Lung (tissue), 12 donors: ENCODE results near the gene VRK3. TPM values are rescaled to one million over a fixed set of nuclear protein-coding genes. Genes with fewer than 3 reads are reported as not detected.

Experiments
- ATAC-seq: fragments of 200-7000 bp; cut with Tn5 transposase; one replicate; pipeline ENCODE4 v1.9.1; 2020; ENCODE audit warnings: moderate number of reproducible peaks; ENCODE audit not compliant: insufficient read depth, low FRiP score
- DNase-seq, 3 donors: peaks; one replicate each; pipeline ENCODE4 v3.0.0-alpha.2; 2013 to 2017
- H3K27ac ChIP-seq, 2 donors: one replicate each; pipeline ENCODE4 v1.5.1; 2013; ENCODE audit warnings: mild to moderate bottlenecking in 2 of 2, moderate library complexity in 2 of 2, control low read depth in 1 of 2, inconsistent platforms in 1 of 2, low read depth in 1 of 2, low read length in 1 of 2
- H3K27me3 ChIP-seq, 3 donors: one replicate each; pipeline ENCODE4 v1.5.1; 2013; ENCODE audit warnings: low read length in 2 of 3; ENCODE audit not compliant: control insufficient read depth in 3 of 3, insufficient read depth in 3 of 3
- H3K36me3 ChIP-seq, 4 donors: one replicate each; pipeline ENCODE4 v1.5.1; 2013; ENCODE audit warnings: low read length in 4 of 4, mild to moderate bottlenecking in 1 of 4, moderate library complexity in 1 of 4; ENCODE audit not compliant: control insufficient read depth in 4 of 4, insufficient read depth in 4 of 4
- H3K4me1 ChIP-seq, 5 donors: one replicate each; pipeline ENCODE4 v1.5.1; 2013; ENCODE audit warnings: low read length in 5 of 5, mild to moderate bottlenecking in 2 of 5, moderate library complexity in 1 of 5; ENCODE audit not compliant: control insufficient read depth in 5 of 5, insufficient read depth in 5 of 5
- H3K4me3 ChIP-seq: one replicate; pipeline ENCODE4 v1.5.1; 2013; ENCODE audit warnings: mild to moderate bottlenecking, control low read depth, moderate library complexity
- H3K9ac ChIP-seq, 2 donors: one replicate each; pipeline ENCODE4 v1.5.1; 2013; ENCODE audit warnings: low read length in 2 of 2, control low read depth in 1 of 2; ENCODE audit not compliant: insufficient read depth in 1 of 2
- H3K9me3 ChIP-seq, 4 donors: one replicate each; pipeline ENCODE4 v1.5.1; 2013; ENCODE audit warnings: low read length in 3 of 4, mild to moderate bottlenecking in 1 of 4, moderate library complexity in 1 of 4; ENCODE audit not compliant: control insufficient read depth in 4 of 4, insufficient read depth in 3 of 4
- WGBS, 2 donors: extraction: QIAGEN DNeasy Blood & Tissue Kit; methylation state at CpG; one replicate each; pipeline ENCODE4 v1.1.7; 2013; 5-methylcytosine and 5-hydroxymethylcytosine counted together
- polyA plus RNA-seq, 2 donors: library from polyadenylated mRNA; stranded (reverse); fragments of 200-250 nt; gene quantifications; one replicate each; pipeline ENCODE4 v1.2.1, GENCODE V29; 2013
- total RNA-seq, 2 donors: library from RNA; depleted of rRNA in 1 of 2; stranded (reverse); fragments of >200 nt in 1 of 2; gene quantifications; one replicate each; pipeline ENCODE4 v1.2.1, GENCODE V29; 2014 to 2021
- TF ChIP-seq, protein P1 (sequence below): IDR thresholded peaks from 2 replicates; pipeline ENCODE4 v1.5.1; 2012; ENCODE audit warnings: mild to moderate bottlenecking; ENCODE audit errors: control extremely low read depth, extremely low read depth
- donor health status: control.
- donor health status: control.
- donor health status: Bipolar disorder and iron deficiency.
- donor health status: healthy.
- donor health status: DM: yes; HTN: yes; CAD: no.

Gene VRK3
- total and polyA plus RNA-seq, 4 donors = 15.7 to 48.0 (median 34.4) TPM

DNA sequence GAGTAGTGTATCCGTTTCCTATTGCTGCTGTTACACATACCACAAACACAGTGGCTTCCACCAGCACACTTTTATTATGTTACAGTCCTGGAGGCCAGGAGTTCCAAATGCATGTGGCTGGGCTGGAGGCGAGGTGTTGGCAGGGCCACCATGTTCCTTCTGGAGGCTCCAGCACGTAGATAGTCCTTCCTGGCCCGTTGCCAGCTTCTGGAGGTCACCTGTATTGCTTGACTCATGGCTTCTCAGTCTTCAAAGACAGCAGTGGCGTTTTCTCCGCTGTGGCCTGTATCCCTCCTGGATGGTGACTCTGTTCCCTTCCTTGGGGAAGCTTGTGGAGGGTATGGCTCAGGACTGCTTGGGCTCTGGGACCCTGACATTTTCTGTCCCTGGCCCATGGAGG lies 15.8 kb upstream of the VRK3 start:
- H3K9me3 ChIP-seq = peaks cover 15 to 39% (median 21%) of the 10 kb centered on the region in 4 donors
- no peak overlapping the region for H3K27ac ChIP-seq
- 91 to 94% methylated on average over 6 of the region's 6 CpGs for WGBS, 2 donors
- H3K27me3 ChIP-seq = no peaks in the 10 kb centered on the region
- TF ChIP-seq, protein P1, sequence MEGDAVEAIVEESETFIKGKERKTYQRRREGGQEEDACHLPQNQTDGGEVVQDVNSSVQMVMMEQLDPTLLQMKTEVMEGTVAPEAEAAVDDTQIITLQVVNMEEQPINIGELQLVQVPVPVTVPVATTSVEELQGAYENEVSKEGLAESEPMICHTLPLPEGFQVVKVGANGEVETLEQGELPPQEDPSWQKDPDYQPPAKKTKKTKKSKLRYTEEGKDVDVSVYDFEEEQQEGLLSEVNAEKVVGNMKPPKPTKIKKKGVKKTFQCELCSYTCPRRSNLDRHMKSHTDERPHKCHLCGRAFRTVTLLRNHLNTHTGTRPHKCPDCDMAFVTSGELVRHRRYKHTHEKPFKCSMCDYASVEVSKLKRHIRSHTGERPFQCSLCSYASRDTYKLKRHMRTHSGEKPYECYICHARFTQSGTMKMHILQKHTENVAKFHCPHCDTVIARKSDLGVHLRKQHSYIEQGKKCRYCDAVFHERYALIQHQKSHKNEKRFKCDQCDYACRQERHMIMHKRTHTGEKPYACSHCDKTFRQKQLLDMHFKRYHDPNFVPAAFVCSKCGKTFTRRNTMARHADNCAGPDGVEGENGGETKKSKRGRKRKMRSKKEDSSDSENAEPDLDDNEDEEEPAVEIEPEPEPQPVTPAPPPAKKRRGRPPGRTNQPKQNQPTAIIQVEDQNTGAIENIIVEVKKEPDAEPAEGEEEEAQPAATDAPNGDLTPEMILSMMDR = no peak
- DNase-seq (no peak), ATAC-seq (no peak)
- H3K4me3 ChIP-seq = no peak overlapping the region
- H3K9ac ChIP-seq = no peak overlapping the region
- no peaks in the 10 kb centered on the region for H3K4me1 ChIP-seq
- peaks cover 61 to 73% (median 70%) of the 10 kb centered on the region in 4 donors for H3K36me3 ChIP-seq

DNA sequence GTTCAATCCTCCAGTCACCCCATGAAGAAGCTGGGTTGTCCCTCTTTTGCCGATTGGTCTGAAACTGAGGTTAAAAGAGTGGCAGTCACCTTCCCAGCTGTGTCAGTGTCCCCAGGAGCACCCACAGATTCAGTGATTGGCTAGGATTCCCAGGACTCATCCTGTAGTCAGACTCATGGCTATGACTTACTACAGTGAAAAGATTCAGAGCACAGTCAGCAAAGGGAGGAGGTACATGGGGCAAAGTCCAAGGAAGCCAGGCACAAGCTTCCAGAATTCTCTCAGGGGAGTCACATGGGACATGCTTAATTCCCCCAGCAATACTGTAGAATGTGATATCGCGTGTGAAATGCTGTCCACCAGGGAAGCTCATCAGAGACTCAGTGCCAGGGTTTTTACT lies 14.8 kb upstream of the VRK3 start:
- Histone ChIP-seq H3K9ac (no peak overlapping the region), H3K27me3 (no peaks in the 10 kb centered on the region), H3K27ac (no peak overlapping the region), H3K36me3 (peaks cover 51 to 63% (median 60%) of the 10 kb centered on the region in 4 donors), H3K9me3 (peaks cover 8 to 29% (median 12%) of the 10 kb centered on the region in 4 donors), H3K4me3 (no peak overlapping the region), H3K4me1 (no peaks in the 10 kb centered on the region)
- TF ChIP-seq, protein P1 = no peak
- ATAC-seq = no peak
- WGBS, 2 donors = 96 to 100% methylated on average over 3 of the region's 3 CpGs
- DNase-seq = no peak

DNA sequence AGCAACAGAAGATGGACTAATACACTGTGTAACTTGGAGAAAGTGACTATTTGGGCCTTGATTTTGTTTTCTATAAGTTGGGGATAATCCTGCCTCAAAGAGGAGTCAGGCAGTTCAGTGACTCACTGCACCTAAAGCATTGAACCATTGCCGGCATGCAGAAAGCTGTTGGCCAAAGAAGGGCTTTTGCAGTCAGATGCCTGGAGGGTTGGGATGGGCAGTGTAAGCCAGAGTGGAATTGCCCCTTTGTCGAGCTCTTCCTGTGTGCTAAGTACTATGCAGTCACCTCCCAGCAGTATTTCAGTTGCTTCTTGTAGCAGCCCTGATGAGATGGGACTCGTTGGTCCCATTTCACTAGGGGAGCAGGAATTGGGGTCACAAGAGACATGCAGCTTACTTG lies 11.7 kb upstream of the VRK3 start:
- peaks cover 40 to 60% (median 50%) of the 10 kb centered on the region in 4 donors for H3K36me3 ChIP-seq
- 92 to 97% methylated on average over 3 of the region's 3 CpGs for WGBS, 2 donors
- TF ChIP-seq, protein P1 = no peak
- no peak overlapping the region for H3K9ac ChIP-seq
- DNase-seq = no peak
- no peak overlapping the region for H3K27ac ChIP-seq
- ATAC-seq = no peak
- H3K4me3 ChIP-seq = no peak overlapping the region
- H3K27me3 ChIP-seq = no peaks in the 10 kb centered on the region
- peaks cover 0 to 8% (median 0%) of the 10 kb centered on the region in 4 donors for H3K9me3 ChIP-seq
- no peaks in the 10 kb centered on the region for H3K4me1 ChIP-seq

DNA sequence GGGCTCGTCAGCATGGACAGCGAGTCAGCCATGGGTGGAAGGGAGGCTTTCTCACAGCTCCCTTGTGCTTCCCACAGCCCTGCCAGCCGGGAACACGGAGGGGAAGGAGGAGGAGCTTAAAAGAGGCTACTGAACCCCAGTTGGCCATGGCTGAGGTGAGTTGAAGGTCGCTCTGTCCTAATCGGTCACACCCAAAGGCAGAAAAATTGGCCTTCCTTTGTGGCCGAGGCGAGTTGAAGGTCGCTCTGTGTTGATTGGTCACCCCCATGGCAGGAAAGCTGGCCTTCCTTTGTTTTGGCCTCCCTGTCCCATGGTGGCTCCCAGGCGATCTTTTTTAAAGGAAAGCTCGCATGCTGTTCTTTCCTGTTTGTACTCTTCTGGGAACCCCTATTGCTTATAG lies 5.8 kb upstream of the VRK3 start:
- no peak overlapping the region for H3K27ac ChIP-seq
- peaks cover 0 to 9% (median 3%) of the 10 kb centered on the region in 5 donors for H3K4me1 ChIP-seq
- peaks cover 18 to 26% (median 23%) of the 10 kb centered on the region in 4 donors for H3K36me3 ChIP-seq
- H3K9me3 ChIP-seq = no peaks in the 10 kb centered on the region
- no peak overlapping the region for H3K9ac ChIP-seq
- DNase-seq = no peak
- H3K27me3 ChIP-seq = no peaks in the 10 kb centered on the region
- no peak for ATAC-seq
- no peak overlapping the region for H3K4me3 ChIP-seq
- 82 to 92% methylated on average over 11 of the region's 11 CpGs for WGBS, 2 donors
- TF ChIP-seq, protein P1 = no peak
